Panc1 (cell line): Measurements from ENCODE around the gene FRK. TPM values are rescaled to one million over a fixed set of nuclear protein-coding genes. Genes with fewer than 3 reads are reported as not detected.
"Not testable (repeated sequence)": the region's sequence is repeated elsewhere in the genome, so short reads cannot be mapped to it uniquely, and the experiment has no call there.

ENCODE experiments used
- ATAC-seq: fragments of 200-7000 bp; cut with Tn5 transposase; 2 replicates; pipeline ENCODE4 v1.9.1; 2020; ENCODE audit warnings: mild to moderate bottlenecking, moderate library complexity
- BruUV-seq: library from RNA; stranded (reverse); fragments of 400-500 nt; replicated peaks from 2 replicates; lab custom pipeline; 2021; lab: Mats Ljungman, UMichigan
- CTCF ChIA-PET: fragments of 300-600 bp; sonication (Branson Sonifier 250); formaldehyde crosslinking; loops from one replicate; lab custom pipeline; 2022; ENCODE audit warnings: antibody characterized with exemption; lab: Charles Lee
- POLR2A ChIA-PET: fragments of 300-600 bp; sonication (Branson Sonifier 250); formaldehyde crosslinking; loops from one replicate; lab custom pipeline; 2022; ENCODE audit warnings: antibody characterized with exemption; lab: Charles Lee
- DNase-seq: peaks from one replicate; pipeline ENCODE4 v3.0.0-alpha.2; 2010; ENCODE audit warnings: low read depth, low spot score
- H3K27ac ChIP-seq: 2 replicates; pipeline ENCODE4 v1.5.1; 2011; ENCODE audit warnings: mild to moderate bottlenecking, low read length, inconsistent platforms
- H3K27me3 ChIP-seq: fragments of 200-500 bp; sonication (Bioruptor generic); 2 replicates; pipeline ENCODE4 v1.6.0; 2014; ENCODE audit warnings: low read length, inconsistent platforms; ENCODE audit not compliant: control insufficient read depth, insufficient read depth
- H3K36me3 ChIP-seq: fragments of 200-500 bp; sonication (Bioruptor generic); 2 replicates; pipeline ENCODE4 v1.5.1; 2014; ENCODE audit warnings: inconsistent platforms, mild to moderate bottlenecking, low read length, moderate library complexity; ENCODE audit not compliant: control insufficient read depth, insufficient read depth
- H3K4me1 ChIP-seq: 2 replicates; pipeline ENCODE4 v1.5.1; 2011; ENCODE audit warnings: inconsistent platforms, mild to moderate bottlenecking, low read length, moderate library complexity; ENCODE audit not compliant: control insufficient read depth, insufficient read depth
- H3K4me3 ChIP-seq, 2 experiments: 2 replicates each; pipeline ENCODE4 v1.5.1; 2011 to 2012; ENCODE audit warnings: low read depth in 2 of 2, low read length in 2 of 2, mild to moderate bottlenecking in 2 of 2, inconsistent platforms in 1 of 2, moderate library complexity in 1 of 2
- H3K9me3 ChIP-seq: fragments of 200-500 bp; sonication (Bioruptor generic); 2 replicates; pipeline ENCODE4 v1.5.1; 2014; ENCODE audit warnings: low read depth, mild to moderate bottlenecking, inconsistent platforms, low read length, moderate library complexity; ENCODE audit not compliant: control insufficient read depth, insufficient read depth
- POLR2AphosphoS5 ChIP-seq: IDR thresholded peaks from 2 replicates; pipeline ENCODE4 v1.6.1; 2012; ENCODE audit warnings: mild to moderate bottlenecking, low read depth, low read length, moderate library complexity
- REST ChIP-seq, 2 experiments: IDR thresholded peaks; 2 replicates each; pipeline ENCODE4 v1.6.1; 2011 to 2012; ENCODE audit warnings: low read depth in 2 of 2, control low read depth in 1 of 2, low read length in 1 of 2, mild to moderate bottlenecking in 1 of 2, moderate library complexity in 1 of 2; ENCODE audit not compliant: insufficient read depth in 1 of 2
- SIN3A ChIP-seq: IDR thresholded peaks from 2 replicates; pipeline ENCODE4 v1.6.1; 2012; ENCODE audit warnings: low read depth, mild to moderate bottlenecking, low read length, moderate library complexity, borderline replicate concordance; ENCODE audit not compliant: insufficient read depth
- TCF7L2 ChIP-seq: IDR thresholded peaks from 2 replicates; pipeline ENCODE4 v1.6.1; 2011; ENCODE audit warnings: mild to moderate bottlenecking, low read depth, low read length, inconsistent platforms
- in situ Hi-C: cut with HindIII; loops from 2 replicates; pipeline ENCODE4 v1.10.0; 2016; ENCODE audit warnings: low sequenced_read_pairs, low pct_unique_long_range_greater_than_20kb
- intact Hi-C: fragments of 100-400 bp; cut with micrococcal nuclease; formaldehyde crosslinking; loops from one replicate; pipeline ENCODE4 v1.10.0; 2022; ENCODE audit not compliant: unreplicated experiment
- total RNA-seq: library from RNA; stranded (reverse); gene quantifications from one replicate; pipeline ENCODE4 v1.2.1, GENCODE V29; 2021; ENCODE audit not compliant: unreplicated experiment
- TF ChIP-seq, protein P1 (sequence below): fragments of 450-650 bp; IDR thresholded peaks from 2 replicates; pipeline ENCODE4 v1.5.1; 2017; ENCODE audit warnings: mild to moderate bottlenecking

The FRK gene
- total RNA-seq, 1 experiment from 2014 or later, result 2.5 TPM

- in situ Hi-C loops, result no loop called here
- POLR2A ChIA-PET, result no interaction called here
- CTCF ChIA-PET, result interaction anchor here (0.7 to 2.1 kb wide), 6 partner anchors 36 to 88 kb away, joined by 3 to 10 read pairs (median 4); partner anchors contain the start of gene FRK
These were observed 36.5 kb upstream of the FRK start for GRCh38 chr6:116096979-116097816.

DNA sequence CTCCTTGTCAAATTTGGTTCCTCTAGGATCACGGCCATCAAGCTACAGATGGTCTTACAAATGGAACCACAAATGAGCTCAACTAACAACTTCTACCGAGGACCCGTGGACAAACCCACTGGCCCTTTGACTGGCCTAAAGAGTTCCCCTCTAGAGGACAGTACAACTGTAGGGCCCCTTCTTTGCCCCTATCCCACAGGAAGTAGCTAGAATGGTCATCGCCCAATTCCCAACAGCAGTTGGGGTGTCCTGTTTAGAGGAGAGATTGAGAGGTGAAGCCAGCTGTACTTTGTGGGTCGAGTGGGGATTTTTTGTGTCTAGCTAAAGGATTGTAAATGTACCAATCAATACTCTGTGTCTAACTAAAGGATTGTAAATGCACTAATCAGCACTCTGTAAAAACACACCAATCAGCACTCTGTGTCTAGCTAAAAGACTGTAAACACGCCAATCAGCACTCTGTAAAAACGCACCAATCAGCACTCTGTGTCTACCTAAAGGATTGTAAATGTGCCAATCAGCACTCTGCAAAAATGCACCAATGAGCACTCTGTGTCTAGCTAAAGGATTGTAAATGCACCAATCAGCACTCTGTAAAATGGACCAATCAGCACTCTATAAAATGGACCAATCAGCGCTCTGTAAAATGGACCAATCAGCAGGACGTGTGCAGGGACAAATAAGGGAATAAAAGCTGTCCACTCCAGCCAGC is 35.5 kb upstream of the FRK start:
- H3K9me3 ChIP-seq, result peaks cover 12% of the 10 kb centered on the region; the same call in 1 of the 2 replicates
- H3K27ac ChIP-seq, DNase-seq, H3K27me3 ChIP-seq, intact Hi-C loops, ATAC-seq, H3K36me3 ChIP-seq, BruUV-seq, H3K4me1 ChIP-seq, POLR2A ChIA-PET, H3K4me3 ChIP-seq, in situ Hi-C loops: not testable (repeated sequence)
- CTCF ChIA-PET, result interaction anchor here (0.7 to 2.1 kb wide), 5 partner anchors 16 to 85 kb away, joined by 3 to 10 read pairs (median 6); partner anchors contain the start of gene FRK

More at GRCh38 chr6:116096979-116097816, 36.5 kb upstream of the FRK start:
- Histone ChIP-seq H3K27me3 (no peaks in the 10 kb centered on the region; the same call in 1 of the 2 replicates), H3K9me3 (peaks cover 12% of the 10 kb centered on the region; the same call in 1 of the 2 replicates), H3K27ac (no peak overlapping the region), H3K4me3 (no peak overlapping the region), H3K4me1 (peaks cover 14% of the 10 kb centered on the region), H3K36me3 (no peaks in the 10 kb centered on the region)
- intact Hi-C loops, result loop anchor here (1.0 kb wide), 1 partner anchor 86 kb away; no protein-coding TSS in a partner anchor
- DNase-seq (no peak), ATAC-seq (no peak)
- TF ChIP-seq REST (IDR thresholded peaks at IDR 0.05; ENCODE audit: insufficient read depth in 1 of 2, low read depth in 2 of 2, low read length in 1 of 2) (no peak), POLR2AphosphoS5 (no peak)
- TF ChIP-seq, protein P1, sequence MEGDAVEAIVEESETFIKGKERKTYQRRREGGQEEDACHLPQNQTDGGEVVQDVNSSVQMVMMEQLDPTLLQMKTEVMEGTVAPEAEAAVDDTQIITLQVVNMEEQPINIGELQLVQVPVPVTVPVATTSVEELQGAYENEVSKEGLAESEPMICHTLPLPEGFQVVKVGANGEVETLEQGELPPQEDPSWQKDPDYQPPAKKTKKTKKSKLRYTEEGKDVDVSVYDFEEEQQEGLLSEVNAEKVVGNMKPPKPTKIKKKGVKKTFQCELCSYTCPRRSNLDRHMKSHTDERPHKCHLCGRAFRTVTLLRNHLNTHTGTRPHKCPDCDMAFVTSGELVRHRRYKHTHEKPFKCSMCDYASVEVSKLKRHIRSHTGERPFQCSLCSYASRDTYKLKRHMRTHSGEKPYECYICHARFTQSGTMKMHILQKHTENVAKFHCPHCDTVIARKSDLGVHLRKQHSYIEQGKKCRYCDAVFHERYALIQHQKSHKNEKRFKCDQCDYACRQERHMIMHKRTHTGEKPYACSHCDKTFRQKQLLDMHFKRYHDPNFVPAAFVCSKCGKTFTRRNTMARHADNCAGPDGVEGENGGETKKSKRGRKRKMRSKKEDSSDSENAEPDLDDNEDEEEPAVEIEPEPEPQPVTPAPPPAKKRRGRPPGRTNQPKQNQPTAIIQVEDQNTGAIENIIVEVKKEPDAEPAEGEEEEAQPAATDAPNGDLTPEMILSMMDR, result peak; percentile 69; the same call in 1 of the 2 replicates
- BruUV-seq, result no TSS peak

- ATAC-seq (no peak), DNase-seq (no peak)
- TF ChIP-seq TCF7L2, result no peak
- TF ChIP-seq SIN3A, result no peak
- H3K27me3 ChIP-seq, result no peaks in the 10 kb centered on the region
- no peaks in the 10 kb centered on the region for H3K36me3 ChIP-seq
- ChIA-PET POLR2A (no interaction called here), CTCF (no interaction called here)
- H3K27ac ChIP-seq, result no peak overlapping the region
- intact Hi-C loops (no loop called here), in situ Hi-C loops (no loop called here)
- no peak overlapping the region for H3K4me3 ChIP-seq
- peaks cover 12% of the 10 kb centered on the region; the same call in 1 of the 2 replicates for H3K9me3 ChIP-seq
- H3K4me1 ChIP-seq, result no peaks in the 10 kb centered on the region
- no TSS peak for BruUV-seq
These were observed 33.4 kb upstream of the FRK start for GRCh38 chr6:116094041-116094440.
